GM19372 (cell line): ENCODE data around the gene RPLP2.

ENCODE experiments used
- ATAC-seq: cut with Tn5 transposase; IDR thresholded peaks from one replicate; pipeline ENCODE4 v1.9.1; 2021; ENCODE audit warnings: mild to moderate bottlenecking, low read depth, moderate library complexity; ENCODE audit not compliant: unreplicated experiment

The RPLP2 gene

DNA sequence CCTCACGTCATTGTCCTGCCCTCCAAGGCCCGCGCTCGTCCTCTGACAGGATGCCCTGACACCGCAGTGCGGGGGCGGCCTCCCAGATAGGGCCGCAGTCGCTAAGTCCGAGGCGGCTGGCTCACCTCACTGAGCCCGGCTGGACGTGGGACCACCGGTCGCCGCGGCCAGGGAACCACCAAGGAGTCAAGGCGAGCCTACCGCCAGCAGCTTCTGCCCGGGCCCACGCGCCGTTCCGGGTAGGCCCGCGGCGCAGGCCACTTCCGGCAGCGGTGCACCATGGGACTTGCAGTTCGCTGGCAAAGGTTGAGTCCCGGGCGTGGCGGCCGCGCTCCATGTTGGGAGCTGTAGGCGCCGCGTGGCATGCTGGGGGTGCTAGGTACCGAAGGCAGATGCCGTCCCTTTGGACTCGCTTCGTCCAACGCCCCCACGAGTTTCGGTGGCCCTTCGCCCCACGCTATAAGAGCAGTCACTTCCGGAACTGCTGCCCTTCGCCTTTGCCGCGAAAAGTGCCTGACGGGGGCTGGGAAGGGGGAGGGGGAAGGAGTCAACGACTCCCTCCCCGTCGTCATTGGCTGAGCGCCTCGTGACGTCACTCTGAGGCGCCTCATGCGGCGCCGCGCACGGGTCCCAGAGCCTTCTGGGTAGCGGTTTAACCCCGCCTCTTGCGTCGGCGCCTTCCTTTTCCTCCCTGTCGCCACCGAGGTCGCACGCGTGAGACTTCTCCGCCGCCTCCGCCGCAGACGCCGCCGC, at the start of gene RPLP2:
TSS of gene RPLP2 (plus strand) at position 681 of the 753 bp plus-strand sequence. CDS start 268 bp downstream, outside the sequence.
- ATAC-seq = peak; percentile 63

DNA sequence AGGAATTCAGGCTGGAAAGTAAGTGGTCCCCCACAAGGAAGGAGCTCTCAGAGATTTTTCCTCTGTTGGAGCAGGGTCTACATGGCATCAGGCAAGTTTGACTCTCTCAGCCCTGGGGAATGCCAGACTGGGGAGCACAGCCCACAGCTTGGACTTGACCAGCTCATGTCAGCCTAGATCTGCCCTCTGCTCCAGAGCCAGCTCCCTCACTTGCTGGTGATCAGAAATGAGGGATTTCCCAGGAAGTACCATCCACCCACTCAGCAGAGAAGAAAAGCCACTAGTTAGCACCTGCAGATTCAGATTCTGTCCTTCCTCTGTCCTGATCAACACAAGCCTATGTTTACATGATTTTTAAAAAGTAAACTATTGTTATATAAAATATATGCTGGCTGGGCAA, 49.5 kb upstream of the RPLP2 start:
- no peak for ATAC-seq

DNA sequence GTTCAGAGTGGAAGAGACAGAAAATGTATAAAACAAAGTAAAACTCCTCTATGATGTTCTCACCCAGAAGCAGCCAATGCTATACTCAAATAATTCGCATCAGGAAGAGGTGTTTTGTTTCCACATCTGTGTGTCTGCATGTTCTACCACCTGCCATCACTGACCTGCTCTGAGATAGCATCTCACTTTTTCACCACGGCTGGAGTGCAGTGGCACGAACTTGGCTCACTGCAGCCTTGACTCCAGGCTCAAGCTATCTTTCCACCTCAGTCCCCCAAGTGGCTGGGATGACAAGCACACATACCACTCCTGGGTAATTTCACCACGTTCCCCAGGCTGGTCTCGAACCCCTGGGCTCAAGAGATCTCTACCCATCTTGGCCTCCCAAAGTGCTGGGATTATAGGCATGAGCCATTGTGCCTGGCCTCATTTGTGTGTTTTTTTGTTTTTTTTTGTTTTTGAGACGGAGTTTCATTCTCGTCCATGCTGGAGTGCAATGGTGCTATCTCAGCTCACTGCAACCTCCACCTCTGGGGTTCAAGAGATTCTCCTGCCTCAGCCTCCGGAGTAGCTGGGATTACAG, 48.1 kb upstream of the RPLP2 start:
- ATAC-seq = no peak

DNA sequence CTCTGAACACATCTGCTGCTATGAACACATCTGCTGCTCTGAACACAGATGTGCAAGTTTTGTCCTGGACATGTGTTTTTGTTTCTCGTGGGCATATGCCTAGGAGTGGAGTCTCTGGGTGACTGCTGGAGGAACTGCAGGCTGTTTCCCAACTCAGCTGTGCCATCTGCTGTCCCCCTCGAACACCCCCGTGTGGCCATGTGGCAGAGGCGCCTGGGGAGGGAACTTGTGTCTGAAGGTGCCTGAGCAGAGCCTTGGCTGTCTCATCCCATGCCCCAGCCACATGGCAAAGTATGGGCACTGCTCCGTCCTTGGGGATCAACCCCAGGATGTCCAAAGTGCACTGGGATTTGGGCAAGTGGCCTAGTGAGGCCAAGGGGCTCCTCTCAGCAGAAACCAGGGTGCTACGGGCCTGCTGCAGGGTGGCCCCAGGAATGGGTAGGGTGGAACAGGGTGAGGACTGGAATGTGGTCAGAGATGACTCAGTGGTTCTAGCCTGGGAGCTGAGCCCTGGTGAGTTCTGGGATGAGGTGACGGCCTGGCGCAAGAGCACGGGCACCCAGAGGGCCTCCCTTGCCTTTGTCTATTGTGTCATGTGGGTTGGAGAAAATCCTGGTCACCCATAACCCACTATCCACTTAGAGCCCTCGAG, 47.2 kb upstream of the RPLP2 start:
- no peak for ATAC-seq

DNA sequence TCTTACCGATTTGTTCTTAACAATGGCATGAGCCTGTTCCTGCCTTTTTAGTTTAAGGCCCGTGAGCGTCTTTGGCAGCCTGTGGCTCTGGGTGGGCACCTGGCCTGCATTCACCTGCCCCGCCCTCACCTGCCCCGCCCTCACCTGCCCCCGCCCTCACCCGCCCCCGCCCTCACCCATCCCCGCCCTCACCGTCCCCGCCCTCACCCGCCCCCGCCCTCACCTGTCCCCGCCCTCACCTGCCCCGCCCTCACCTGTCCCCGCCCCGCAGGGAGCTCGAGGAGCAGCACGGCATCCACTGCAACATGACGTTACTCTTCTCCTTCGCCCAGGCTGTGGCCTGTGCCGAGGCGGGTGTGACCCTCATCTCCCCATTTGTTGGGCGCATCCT, 46.7 kb upstream of the RPLP2 start:
- ATAC-seq = no peak

DNA sequence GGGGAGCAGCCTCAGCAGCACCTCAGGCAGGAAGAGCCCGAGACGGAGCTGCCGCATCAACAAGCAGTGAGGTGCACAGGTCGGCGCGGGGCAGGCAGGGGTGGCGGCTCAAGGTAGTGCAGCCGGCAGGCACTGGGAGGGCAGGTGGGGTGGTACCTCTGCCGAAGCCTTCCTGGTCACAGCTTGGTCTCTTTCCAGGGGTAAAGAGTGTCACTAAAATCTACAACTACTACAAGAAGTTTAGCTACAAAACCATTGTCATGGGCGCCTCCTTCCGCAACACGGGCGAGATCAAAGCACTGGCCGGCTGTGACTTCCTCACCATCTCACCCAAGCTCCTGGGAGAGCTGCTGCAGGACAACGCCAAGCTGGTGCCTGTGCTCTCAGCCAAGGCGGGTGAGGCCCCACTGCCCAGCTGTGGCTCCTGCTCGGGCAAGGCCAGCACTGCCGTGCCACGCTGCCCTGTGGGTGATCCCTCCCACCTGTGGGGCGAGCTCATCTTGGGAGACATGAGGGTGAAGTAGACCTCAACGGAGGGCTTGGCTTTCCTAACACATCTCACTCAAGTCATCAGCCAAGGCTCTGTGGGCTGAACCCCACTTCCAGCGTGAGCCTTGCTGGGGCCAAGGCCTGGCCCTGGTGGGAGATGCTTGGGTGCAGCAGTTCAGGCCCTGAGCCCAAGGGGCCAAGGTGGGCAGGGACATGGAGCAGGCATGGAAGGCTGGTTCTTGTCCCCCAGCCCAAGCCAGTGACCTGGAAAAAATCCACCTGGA, 46.0 kb upstream of the RPLP2 start:
- no peak for ATAC-seq

DNA sequence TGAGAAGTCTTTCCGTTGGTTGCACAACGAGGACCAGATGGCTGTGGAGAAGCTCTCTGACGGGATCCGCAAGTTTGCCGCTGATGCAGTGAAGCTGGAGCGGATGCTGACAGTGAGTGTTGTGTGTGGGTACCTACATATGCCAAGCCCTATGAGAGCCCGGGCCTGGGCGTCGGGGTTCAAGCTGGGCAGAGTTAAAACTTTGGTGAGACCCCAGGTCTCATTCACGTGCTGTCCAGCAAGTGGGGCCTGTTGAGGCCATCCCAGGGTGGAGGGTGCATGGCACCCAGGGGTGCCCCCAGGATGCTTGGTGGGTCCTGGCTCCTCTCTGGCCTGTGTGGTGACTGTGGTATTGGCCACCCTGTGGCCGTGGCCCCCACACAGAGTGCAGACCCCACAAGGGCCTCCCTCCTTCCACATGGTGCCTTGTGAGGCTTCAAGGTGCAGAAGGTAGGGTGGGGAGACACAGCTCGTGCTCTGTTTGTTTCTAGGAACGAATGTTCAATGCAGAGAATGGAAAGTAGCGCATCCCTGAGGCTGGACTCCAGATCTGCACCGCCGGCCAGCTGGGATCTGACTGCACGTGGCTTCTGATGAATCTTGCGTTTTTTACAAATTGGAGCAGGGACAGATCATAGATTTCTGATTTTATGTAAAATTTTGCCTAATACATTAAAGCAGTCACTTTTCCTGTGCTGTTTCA, 45.3 kb upstream of the RPLP2 start:
- no peak for ATAC-seq

DNA sequence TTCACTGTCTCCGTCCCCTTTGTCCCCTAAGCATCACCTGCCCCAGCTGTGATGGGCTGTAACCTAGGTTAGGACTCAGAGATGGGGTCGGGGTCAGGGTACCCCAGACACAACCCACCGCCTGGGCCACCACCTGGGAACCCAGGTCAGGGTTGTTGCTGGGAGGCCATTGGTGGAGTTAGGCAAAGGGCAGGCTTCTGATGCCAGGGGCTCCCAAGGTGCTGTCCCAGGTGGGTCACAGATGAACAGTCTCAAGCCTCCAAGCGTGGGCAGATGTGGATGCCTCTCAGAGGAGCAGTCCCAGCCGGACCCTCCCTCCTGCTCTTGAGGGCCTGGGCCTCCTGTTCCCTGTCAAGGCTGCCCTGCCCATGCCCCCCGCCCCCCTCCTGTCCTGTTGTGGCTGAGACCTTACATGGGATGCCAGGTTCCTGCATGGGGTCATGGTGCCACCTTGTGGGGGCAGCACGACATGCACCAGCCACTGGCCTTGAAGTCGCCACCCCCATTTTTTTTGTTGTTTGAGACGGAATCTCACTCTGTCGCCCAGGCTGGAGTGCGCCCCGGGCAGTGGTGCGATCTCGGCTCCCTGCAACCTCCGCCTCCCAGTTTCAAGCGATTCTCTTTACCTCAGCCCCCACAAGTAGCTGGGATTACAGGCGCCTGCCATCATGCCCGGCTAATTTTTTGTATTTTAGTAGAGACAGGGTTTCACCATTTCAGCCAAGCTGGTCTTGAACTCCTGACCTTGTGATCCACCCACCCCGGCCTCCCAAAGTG, 44.6 kb upstream of the RPLP2 start:
- no peak for ATAC-seq

DNA sequence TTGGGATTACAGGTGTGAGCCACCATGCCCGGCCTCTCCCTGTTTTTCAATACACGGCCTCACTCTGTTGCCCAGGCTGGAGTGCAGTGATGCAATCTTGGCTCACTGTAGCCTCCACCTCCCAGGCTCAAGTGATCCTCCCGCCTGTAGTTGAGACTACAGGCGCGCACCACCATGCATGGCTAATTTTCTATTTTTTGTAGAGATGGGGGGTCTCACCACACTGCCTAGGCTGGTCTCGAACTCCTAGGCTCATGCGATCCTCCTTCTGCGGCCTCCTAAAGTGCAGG, 44.0 kb upstream of the RPLP2 start:
- ATAC-seq = no peak

DNA sequence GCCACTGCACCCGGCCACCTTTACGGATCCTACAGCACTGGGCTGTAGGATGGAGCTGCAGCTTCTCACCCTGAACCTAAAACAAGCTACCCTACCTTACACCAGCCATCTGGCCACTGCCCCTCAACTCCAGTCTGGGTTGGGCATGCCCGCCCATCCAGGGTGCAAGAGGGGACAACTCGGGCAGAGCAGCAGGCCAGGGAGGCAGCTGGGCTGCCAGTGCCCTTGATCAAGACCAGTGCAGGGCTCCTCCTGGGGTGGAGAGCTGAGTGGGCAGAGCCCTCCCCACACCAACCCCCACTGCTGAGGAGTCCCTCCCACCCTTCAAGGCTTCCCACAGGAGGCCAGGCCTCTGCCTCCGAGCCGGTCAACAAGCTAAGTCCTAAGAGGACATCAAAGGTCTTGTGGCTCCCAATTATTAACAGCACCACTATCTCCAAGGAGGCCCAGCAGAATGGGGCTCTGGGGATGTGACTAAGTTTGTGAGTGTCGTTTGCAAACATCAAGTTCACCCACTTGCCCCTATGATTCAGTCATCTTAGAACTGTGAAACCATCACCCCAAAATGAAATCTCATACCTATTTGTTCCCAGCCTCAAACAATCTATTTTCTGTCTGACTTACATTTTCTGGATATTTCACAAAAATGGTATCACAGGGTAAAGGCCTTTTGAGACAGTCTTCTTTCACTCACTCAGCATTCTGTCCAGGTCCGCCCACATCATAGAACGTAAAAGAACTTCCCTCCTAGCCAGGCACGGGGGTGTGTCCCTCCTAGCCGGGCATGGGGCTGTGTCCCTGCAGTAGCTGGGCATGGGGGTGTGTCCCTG, 43.4 kb upstream of the RPLP2 start:
- no peak for ATAC-seq

DNA sequence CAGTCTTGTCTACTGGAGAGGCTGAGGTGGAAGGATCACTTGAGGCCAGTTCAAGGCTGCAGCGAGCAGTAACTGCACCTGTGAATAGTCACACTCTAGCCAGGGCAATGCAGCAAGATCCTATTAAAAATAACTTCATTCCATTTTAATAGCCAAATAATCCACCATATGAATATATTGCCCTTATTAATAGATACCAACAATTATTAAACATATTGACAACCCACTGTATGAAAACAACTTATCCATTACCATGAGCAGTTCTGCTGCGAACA, 42.9 kb upstream of the RPLP2 start:
- ATAC-seq = no peak

DNA sequence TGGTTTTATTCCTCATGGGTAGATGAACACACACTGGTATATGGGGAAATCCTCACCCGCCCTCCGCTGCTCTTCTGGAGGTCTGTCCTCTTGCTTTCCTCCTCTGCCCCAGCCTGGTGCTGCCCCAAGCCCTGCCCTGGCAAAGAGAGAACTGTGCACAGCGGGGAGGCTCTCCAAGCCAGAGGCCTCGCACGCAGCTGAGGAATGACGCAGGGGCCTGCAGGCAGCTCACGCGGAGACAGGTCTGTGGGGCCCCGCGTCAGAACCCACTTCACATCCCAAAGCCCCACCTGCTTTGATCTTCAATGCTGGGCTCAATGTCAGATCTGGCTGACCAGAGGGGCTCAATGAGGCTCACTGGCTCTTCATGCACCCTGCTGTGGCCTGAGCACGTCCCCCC, 42.5 kb upstream of the RPLP2 start:
- ATAC-seq = no peak

DNA sequence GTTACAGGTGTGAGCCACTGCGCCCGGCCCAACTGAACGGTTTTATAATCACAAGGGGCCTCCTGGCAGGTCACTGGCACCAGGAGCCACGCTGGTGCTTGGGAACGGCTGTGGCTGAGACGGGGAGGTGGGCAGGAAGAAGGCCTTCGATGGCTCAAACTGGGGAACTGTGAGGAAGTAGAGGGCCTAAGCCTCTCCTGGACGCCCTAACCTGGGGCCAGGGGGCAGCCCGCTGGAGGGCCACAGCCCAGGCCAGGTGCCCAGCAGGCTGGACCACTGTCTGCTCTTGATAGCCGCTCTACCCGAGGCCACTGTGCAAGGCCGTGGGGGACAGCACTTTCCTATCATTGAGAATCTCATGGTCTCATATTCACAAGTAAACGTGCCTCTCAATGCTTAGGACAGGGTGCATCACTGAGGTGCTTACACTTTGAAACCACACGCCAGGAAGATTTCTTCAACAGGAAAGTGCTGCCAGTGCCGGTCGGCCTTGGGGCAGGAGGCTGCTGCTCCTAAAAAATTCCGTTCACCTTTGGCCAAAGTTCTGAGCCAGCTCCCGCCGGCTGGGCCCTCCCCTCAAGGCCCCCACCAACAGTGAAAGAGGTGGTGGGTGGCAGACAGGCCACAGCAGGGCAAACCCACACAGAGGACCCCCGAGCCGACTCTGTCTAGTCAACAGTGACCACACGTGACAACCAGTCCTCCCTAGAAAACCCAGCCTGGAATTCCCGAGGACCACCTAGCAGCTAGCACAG, 39.7 kb upstream of the RPLP2 start:
- ATAC-seq = no peak

DNA sequence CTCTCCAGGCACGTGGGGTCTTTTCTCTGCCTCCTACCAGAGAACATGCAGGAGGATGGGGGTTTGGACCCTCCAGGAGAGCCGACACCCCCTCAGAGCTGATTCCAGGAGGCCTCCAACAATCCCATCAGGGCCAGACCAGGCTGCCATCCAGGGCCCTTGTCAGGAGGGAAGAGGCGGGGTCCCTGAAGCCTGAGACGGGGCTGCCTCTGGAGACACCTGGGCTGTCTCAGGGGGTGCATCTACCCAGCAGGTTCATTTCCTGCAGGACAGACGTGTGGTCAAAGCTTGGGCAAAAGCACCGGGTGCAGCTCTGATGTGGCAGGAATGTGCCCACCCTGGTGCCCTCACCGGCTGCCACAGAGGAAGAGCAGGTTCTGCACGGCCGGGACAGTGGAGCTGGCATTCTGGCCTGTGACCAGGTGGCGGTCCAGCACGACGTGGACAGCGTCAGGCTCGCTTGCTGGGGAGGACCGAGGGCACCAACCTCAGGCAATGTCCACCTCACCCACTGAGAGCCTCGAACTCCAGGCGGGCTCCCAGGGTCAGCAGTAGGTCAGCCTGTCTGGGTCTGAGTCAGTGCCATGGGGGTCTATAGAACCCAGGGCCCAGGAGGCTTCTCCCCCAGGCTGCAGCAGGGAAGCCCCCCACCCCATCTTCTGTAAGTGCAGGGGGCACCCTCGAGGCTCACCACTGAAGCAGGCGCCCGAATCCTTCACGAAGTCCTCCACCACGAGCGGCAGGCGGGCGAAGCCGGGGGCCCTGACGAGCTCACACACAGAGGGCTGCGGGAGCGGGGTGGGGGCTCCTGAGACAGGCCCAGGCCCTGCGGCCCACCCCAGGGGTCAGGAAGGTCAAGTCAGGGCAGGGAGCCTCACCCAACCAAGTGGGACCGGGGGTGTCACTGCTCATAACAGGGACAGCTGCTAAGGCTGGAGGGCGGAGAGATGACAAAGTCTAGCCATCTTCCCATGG, 38.8 kb upstream of the RPLP2 start:
- no peak for ATAC-seq

DNA sequence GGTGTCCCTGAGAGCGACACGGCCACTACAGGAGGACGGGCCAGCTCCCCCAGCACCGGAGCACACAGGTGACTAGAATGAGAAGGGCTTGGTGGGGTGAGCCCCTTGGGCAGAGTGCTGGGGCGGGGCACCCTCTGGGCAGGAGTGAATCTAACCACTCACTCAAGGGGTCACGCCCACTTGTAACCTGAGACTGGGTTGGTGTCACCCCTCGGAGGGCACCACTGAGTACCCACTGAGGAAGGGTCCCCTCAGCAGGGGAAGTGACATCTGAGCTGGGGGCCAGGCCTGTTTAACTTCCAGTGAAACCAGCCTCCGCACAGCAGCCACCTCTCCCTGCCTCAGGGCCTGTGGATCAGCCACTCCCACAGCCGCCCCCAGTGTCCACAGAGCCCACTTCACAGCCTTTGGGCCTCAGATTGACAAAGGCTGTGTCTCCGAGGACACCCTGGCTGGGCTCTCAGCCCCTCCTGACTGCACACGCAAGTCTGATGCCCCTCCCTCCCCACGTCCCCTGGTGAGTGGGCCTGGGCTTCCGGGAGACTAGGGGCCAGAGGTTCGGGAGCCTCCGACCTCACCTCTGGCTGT, 38.1 kb upstream of the RPLP2 start:
- no peak for ATAC-seq

DNA sequence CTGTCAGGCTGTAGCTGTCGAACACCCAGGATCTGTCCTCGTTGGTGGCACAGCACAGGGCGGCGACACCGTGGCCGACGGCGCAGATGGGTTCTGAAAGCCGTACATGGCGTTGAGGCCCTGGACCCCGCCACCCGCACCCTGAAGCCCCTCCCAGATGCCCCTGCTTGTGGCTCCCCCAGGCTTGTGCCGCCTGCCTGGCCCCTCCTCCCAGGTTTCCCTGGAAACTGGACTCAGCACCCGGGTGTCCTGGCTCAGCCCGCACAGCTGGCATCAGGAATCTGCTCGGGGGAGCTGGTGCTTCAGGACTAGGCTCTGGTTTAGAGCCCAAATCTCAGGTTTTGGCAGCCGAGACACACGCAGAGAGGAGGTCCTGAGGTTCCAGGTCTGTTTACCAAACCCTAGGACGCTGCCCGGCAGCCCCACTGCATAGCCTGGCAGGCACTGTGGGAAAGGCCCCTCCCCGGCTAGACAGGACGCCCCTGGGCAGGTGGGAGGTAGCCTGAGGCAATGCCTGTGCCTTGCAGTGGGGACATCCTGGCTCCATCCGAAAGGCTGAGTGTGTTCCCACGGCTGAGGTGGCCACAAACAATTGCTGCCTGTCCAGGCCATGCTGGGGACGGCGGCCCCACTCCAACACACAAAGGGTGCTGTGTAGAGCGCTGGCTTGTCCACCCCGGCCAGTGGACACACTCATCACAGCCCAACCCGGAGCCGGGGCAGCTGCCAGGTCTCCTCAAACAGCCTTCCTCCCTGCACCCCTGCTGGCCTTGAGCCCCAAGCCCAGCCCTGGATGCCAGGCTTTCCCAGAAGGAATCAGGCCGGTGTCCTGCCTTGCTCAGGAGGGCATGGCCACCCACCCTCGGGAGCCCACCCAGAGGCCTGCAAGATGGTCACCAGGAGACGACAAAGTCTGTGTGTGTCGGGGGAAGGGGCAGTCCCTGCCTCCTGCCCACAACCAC, 37.1 kb upstream of the RPLP2 start:
- ATAC-seq = no peak
